SIG-M5 (cell line): ENCODE results near the gene UBR4.

Experiments used
- DNase-seq: peaks from one replicate; lab custom pipeline; 2025; lab: John Stamatoyannopoulos, UW

Gene UBR4

DNA sequence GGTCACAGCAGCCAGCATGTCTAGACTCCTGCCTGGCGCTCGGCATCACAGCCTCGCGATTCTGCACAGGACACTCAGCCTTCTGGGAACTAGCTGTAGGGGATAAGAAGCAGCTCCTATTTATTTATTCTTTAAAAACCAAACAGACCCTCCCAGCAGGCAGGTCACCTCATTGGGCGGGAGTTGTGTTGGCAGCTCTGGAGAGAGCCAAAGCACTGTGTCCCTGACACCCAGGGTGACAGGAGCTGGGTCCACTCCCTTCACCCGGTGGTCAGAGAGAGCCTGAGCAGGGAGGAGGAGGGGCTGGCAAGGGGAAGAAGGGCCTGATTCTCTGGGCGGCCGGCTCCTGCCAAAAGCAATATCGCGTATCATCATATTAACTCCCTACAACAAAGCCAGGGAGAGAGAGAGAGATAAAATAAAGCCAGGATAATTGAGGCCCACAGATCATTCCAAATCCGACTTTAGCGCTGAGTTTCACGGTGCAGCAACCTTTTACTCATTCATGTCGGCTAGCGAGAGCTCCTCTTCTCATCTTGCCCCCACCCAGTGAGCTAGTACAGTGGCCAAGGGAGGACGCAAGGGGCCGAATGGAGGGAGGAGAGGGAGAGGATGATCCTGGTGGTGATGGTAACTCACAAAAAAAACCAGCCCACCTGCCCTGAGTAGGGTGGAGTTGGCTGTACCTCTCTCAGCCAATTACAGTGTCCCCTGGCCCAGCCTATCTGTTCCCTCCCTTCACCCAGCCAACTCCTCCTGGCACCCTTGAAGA is 173.8 kb downstream of the UBR4 start:
- DNase-seq: no peak

DNA sequence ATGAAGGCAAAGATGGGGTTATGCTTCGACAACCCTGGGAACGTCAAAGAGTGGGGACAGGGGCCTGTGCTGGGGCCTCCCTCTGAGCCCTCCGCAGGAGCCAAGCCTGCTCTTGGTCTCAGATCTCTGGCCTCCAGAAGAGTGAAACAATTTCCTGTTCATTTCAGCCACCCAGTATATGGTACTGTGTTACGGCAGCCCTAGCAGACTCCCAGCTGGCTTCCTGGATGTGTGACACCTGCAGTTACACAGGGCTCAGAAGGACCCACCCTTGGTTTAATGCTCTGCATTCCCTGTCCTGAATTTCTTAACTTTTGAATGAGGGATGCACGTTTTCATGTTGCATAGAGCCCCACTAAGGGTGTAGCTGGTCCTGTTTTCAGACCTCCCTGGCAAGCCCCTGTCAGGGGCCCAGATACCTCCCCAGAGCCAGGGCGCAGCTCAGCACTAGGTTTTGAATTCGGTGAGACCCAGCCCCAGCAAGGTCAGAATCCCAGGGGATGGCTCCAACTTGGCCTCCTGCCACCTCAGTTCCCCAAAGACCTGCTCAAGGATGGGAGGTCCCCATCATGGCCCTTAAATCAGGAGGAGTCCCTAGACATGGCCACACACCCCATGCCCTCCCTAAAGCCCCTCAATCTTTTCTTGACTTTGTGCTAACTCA is 174.6 kb downstream of the UBR4 start:
- DNase-seq: no peak

DNA sequence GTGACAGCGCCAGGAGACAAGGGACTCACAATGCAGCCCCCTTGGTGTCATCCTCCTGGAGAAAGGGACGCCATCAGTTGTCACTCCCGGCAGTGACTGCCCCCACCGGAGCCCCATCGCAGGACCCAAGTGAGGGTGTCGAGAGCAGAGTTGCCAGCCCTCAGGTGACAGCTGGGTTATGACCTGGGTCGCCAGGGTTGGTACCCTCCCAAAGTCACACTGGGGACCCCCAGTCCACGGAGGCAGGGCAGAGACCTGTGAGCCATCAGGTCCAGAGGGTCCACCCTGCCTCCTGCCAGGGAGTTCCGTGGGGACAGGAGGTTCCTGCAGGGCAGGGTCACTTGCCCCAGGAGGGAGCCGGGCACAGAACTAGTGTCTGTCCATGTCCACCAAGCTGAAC is 175.3 kb downstream of the UBR4 start:
- DNase-seq: no peak

DNA sequence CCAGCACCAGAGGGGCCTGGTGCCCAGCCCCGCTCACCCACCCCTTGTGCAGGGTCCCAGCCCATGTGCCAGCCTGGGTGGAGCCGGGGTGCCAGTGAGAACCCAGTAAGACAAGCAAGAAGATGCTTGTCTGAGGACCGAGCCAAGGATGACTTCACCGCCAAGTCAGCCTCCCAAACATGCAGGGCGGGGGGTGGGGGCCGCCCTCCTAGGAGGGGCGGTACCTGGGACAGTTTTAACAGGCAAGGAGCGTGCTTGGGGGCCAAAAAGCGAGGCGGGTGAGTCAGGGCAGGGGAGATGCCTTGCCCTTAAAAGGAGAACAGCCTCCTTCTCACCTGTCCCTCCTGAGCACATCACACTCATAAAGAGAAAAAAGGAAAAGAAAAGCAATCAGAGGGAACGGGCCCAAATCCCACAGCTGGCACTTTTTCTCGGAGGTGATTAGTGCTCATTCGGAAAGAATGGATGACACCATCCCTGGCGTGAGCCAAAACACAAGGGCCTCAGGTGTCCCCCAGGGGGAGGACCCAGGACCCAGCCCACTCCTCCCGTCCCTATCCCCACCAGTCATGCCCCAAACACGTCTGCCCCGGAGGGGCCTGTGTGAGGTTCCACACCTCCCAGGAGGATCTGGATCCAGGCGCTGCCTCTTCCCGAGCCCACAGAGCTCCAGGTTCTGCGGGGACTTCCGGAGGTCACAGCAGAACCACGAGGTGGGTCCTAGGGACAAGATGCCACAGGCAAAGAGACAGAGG is 176.0 kb downstream of the UBR4 start:
- no peak for DNase-seq

DNA sequence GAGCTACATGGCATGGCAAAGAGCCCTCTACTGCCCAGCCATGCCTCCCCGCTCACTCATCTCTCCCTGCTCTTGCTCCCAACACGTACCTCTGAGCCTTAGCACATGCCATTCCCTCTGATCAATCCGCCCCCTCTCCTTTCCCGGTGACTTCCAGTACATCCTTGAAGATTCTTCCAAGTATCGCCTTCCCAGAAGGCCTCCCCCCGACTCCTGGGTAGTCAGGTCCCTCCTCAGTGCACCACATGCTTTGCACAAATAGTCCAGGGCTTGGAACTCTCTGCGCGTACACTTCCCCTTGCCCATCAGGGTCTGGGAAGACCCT is 176.6 kb downstream of the UBR4 start:
- no peak for DNase-seq

DNA sequence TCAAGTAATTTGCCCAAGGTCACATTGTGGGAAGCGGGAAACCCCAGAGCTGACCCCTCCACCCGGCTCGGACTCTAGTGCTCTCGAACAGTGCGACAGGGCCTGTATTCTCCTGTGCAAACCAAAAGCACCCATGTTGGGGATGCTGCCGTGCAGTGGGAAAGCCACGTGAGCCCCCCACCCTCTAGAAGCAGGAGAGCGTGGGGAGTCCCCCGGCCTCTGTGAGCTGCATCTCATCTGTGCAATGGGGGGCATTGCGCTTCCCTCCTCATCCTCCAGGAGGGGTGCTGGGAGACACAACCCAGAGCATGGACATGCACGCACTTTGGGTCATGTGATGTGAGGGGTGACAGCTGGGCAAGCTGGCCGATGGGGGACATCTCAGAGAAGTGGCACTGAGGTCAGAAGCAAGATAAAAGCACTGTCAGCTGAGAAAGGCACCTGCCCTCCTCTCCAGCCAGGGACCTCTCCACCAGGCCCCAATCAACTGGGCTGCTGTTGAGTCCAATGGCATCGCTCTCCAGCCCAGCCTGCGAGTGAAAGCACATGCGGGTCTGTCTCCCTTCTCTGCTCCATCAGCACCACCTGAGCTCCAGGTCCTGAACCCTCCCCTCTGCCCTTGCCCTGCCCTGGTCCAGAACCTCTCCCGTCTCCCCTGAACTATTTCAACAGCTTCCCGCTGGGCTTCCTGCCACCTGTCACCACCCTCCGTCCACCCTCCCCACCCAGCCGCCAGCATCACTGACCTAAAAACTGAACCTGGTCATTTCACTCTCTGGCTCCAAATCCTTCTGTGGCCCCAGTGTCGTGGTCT is 177.2 kb downstream of the UBR4 start:
- DNase-seq: no peak

DNA sequence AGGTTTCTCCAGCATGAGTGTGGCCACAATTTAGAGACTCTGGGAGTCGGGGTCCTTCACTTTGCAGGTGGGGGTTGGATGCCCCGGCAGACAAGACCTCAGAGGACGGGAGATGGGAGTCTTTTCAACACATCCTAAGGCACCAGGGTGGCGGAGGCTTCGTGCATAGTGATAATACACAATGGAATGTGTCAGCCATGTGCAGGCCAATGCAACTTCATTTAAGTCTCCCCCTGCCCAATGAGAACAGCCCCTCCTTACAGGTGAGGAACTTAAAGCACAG is 177.7 kb downstream of the UBR4 start:
- DNase-seq: no peak

DNA sequence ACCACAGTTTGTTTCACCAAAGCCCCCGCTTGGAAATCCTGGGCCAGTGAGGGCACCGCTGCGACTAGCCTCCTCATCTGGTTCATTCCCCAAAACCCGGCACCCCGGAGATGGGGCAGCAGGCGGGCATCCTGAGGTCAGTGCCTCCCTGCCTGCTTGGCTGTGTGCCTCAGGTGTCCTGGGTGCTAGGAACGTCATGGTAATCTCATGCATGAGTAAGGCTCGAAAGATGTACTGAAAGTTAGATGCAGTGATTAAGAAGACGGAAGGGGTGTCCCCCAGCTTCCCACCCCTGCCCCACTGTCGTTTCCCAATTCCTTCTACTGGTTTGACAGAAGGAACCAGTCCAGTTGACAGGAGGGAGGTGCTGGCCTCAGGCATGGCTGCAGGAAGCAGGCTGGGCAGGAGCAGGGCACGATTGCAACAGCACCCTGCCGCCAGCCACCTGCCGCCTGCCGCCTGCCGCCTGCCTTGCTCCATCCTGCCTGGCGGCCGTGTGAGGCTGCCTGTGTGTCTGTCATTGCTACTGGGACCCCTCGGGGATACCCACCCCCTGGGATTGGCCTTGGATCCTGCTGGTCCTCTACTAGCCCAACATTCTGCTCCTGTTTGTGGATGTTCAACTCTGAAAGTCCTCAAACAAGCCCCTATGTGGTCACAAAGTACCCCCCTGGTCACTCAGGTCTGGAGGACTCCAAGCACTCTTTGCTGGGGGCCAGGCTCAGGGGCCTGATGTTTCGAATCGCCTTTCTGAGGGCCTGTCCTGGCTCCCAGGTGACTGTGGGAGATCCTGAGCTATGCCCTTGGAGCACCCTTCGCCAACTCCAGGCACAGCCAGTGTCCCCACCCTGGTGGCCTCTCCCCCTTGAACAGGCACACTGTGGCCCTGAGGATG is 180.6 kb downstream of the UBR4 start:
- DNase-seq: no peak

DNA sequence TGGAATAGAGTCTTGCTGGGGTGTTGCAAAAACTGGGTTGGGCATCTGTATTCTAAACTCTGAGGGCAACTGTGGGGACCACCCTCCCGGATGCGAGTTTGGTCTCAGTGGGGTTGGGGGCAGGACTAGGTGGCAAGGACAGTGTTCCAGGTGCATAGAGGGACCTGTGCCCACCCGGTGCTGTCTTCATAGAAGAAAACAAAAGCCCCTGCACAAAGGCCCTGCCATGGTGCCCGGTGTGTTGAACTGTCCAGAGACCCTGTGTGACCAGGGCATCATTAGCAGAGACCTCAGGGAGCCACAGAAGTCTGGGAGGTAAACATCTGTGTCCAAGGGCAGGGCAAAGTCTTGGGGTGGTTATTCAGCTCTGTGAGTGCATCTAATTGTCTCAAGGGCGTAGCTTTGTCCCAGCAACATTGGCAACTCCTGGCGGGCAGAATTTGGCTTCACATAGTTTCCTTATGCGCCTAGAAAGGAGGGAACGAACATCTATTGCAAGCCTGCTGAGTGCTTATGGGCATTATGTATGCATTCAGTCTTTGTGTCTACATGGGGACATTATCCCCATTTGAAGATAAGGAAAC is 181.4 kb downstream of the UBR4 start:
- DNase-seq: no peak

DNA sequence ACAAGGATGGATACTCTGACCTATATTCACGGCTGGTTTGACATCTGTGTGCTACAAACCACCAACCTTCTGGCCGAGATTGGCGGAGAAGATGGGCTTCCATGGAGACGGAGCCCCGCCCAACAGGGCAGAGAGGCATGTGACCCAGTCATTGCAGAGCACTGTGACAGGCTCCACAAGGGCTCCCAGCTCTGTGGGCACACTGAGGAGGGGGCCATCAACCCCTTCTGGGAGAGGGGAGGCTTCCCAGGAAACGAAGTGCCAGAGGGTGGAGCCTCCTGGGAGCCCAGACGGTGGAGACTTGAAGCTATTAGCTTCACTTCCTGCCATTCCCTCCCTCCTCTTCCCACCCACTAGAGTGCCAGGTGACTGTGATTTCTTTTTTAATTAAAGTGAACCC is 182.0 kb downstream of the UBR4 start:
- no peak for DNase-seq
